Suprapubic skin (tissue), 4 donors: ENCODE data around the gene DNAJC21.

ENCODE experiments used
- CTCF ChIP-seq, 2 donors: fragments of 200-600 bp in 1 of 2; fragments of 450-650 bp in 1 of 2; sonication (generic) in 1 of 2; IDR thresholded peaks; one replicate each; pipeline ENCODE4 v1.5.1; 2016 to 2019; ENCODE audit warnings: antibody characterized with exemption in 2 of 2, mild to moderate bottlenecking in 1 of 2, moderate library complexity in 1 of 2
- EP300 ChIP-seq: sonication (generic); formaldehyde crosslinking; IDR thresholded peaks from one replicate; pipeline ENCODE4 v1.6.1; 2017; ENCODE audit warnings: antibody characterized with exemption
- POLR2AphosphoS5 ChIP-seq, 3 donors: sonication (generic); formaldehyde crosslinking; IDR thresholded peaks; one replicate each; pipeline ENCODE4 v1.6.1; 2017; ENCODE audit warnings: antibody characterized with exemption in 3 of 3

GRCh38 chr5:34915856-34916192 is 13.5 kb upstream of the DNAJC21 start:
- TF ChIP-seq EP300, result no peak
- no peak for TF ChIP-seq CTCF (IDR thresholded peaks at IDR 0.05)
- TF ChIP-seq POLR2AphosphoS5 (IDR thresholded peaks at IDR 0.05), result no peak
